HG03280 (cell line): ENCODE data around the gene LGR6.

Experiments
- ATAC-seq: cut with Tn5 transposase; IDR thresholded peaks from one replicate; pipeline ENCODE4 v1.9.1; 2021; ENCODE audit warnings: mild to moderate bottlenecking, moderate library complexity; ENCODE audit not compliant: unreplicated experiment

LGR6 gene

GRCh38 chr1:202361224-202361623 lies 167.6 kb downstream of the LGR6 start:
- ATAC-seq: no peak

- no peak for ATAC-seq
Observed at GRCh38 chr1:202361701-202362100, 168.1 kb downstream of the LGR6 start.

- ATAC-seq: no peak
Observed at GRCh38 chr1:202362212-202362611, 168.6 kb downstream of the LGR6 start.

- ATAC-seq: no peak
Observed at GRCh38 chr1:202365092-202365815, 171.7 kb downstream of the LGR6 start.

- no peak for ATAC-seq
Observed at GRCh38 chr1:202367271-202367670, 173.7 kb downstream of the LGR6 start.
